K562 (cell line): ENCODE results near the gene HMCN1. TPM values are rescaled to one million over a fixed set of nuclear protein-coding genes. Genes with fewer than 3 reads are reported as not detected.

Experiments used
- DDX20 ChIP-seq: fragments of 450-650 bp; IDR thresholded peaks from 2 replicates; pipeline ENCODE4 v1.6.1; 2016; ENCODE audit warnings: missing genetic modification characterization, low read depth, mild to moderate bottlenecking, missing compliant biosample characterization, moderate library complexity
- DEAF1 ChIP-seq: fragments of 450-650 bp; formaldehyde crosslinking; IDR thresholded peaks from 2 replicates; pipeline ENCODE4 v1.4.0; 2020; ENCODE audit warnings: mild to moderate bottlenecking, moderate library complexity
- DMBX1 ChIP-seq: fragments of 250-450 bp; sonication (Bioruptor Pico); IDR thresholded peaks from 2 replicates; pipeline ENCODE4 v1.8.0; 2022; ENCODE audit warnings: inconsistent platforms, mild to moderate bottlenecking, moderate library complexity, borderline replicate concordance
- DPF2 ChIP-seq: fragments of 450-650 bp; IDR thresholded peaks from 2 replicates; pipeline ENCODE4 v1.6.1; 2016
- FOSL1 ChIP-seq: fragments of 200-800 bp; sonication (Bioruptor generic); conservative IDR thresholded peaks from 2 replicates; pipeline ENCODE4 v1.6.1; 2016; ENCODE audit warnings: missing genetic modification characterization, missing compliant biosample characterization
- JUNB ChIP-seq: fragments of 450-650 bp; formaldehyde crosslinking; conservative IDR thresholded peaks from 2 replicates; pipeline ENCODE4 v1.4.0; 2020; ENCODE audit warnings: mild to moderate bottlenecking
- KDM1A ChIP-seq, 2 experiments: fragments of 450-650 bp; IDR thresholded peaks; 2 replicates each; pipeline ENCODE4 v1.6.1; 2016; ENCODE audit warnings: mild to moderate bottlenecking in 2 of 2
- MEIS2 ChIP-seq: fragments of 450-650 bp; IDR thresholded peaks from 2 replicates; pipeline ENCODE4 v1.6.1; 2014; ENCODE audit warnings: mild to moderate bottlenecking; ENCODE audit not compliant: partially characterized antibody
- RAD21 ChIP-seq, 2 experiments: fragments of 250-450 bp in 1 of 2; fragments of 450-650 bp in 1 of 2; sonication (Bioruptor Pico) in 1 of 2; formaldehyde crosslinking in 1 of 2; IDR thresholded peaks in 1 of 2; conservative IDR thresholded peaks in 1 of 2; 2 replicates each; pipeline versions ENCODE4 v1.4.0 to v1.8.0; 2020 to 2022; ENCODE audit warnings: mild to moderate bottlenecking in 2 of 2, moderate library complexity in 1 of 2
- REST ChIP-seq, 2 experiments: fragments of 450-650 bp; formaldehyde crosslinking in 1 of 2; IDR thresholded peaks; 2 replicates each; pipeline versions ENCODE4 v1.4.0 to v1.6.1; 2014 to 2020; ENCODE audit warnings: mild to moderate bottlenecking in 2 of 2, borderline replicate concordance in 1 of 2, low read depth in 1 of 2
- SMC3 ChIP-seq: conservative IDR thresholded peaks from 2 replicates; pipeline ENCODE4 v1.6.1; 2011; ENCODE audit warnings: low read depth, low read length, improper control_type of control experiment; ENCODE audit not compliant: insufficient read depth
- TEAD4 ChIP-seq, 2 experiments: sonication (generic) in 1 of 2; formaldehyde crosslinking in 1 of 2; IDR thresholded peaks; 2 replicates each; pipeline versions ENCODE4 v1.6.1 to v1.8.0; 2012 to 2022; ENCODE audit warnings: borderline replicate concordance in 1 of 2, inconsistent platforms in 1 of 2, low read length in 1 of 2, mild to moderate bottlenecking in 1 of 2, missing genetic modification reagents in 1 of 2
- polyA plus RNA-seq, 8 experiments: library from polyadenylated mRNA; depleted of rRNA in 4 of 8; stranded (reverse) in 5 of 8; unstranded in 3 of 8; fragments of >200 nt; fragmentation: Nextera tagmentation in 2 of 8; fragmentation: Illumina TruSeq in 1 of 8; extraction: Ambion mirVana in 2 of 8; extraction: Trizol in 1 of 8; gene quantifications; 2 replicates each; pipeline versions ENCODE4 v1.2.1 to v1.2.3, GENCODE V29; 2011 to 2014; ENCODE audit warnings: inconsistent platforms in 1 of 8, missing spikeins in 1 of 8
- total RNA-seq, 7 experiments: library from RNA; depleted of rRNA in 6 of 7; stranded (reverse); fragments of >200 nt in 6 of 7; fragmentation: Illumina TruSeq in 2 of 7; extraction: Trizol in 2 of 7; gene quantifications; 2 replicates each; pipeline versions ENCODE4 v1.2.1 to v1.2.3, GENCODE V29; 2011 to 2021; ENCODE audit warnings: low replicate concordance in 1 of 7
- TF ChIP-seq, protein P1 (sequence below), 3 experiments: IDR thresholded peaks in 2 of 3; conservative IDR thresholded peaks in 1 of 3; 2 replicates each; pipeline ENCODE4 v1.5.1; 2011 to 2012; ENCODE audit warnings: low read length in 3 of 3, mild to moderate bottlenecking in 3 of 3, control low read depth in 2 of 3, improper control_type of control experiment in 1 of 3, inconsistent platforms in 1 of 3, low read depth in 1 of 3, mixed read lengths in 1 of 3, moderate library complexity in 1 of 3; ENCODE audit not compliant: insufficient read depth in 2 of 3

Gene HMCN1
- total and polyA plus RNA-seq, 9 of the 15 experiments (the other 6 are each of a cell fraction or from before 2014, with no cell fraction given) = 0.07 to 0.36 (median 0.21) TPM

GRCh38 chr1:186155594-186155993 lies 421.4 kb downstream of the HMCN1 start (continued):
- TF ChIP-seq REST (IDR thresholded peaks at IDR 0.05; ENCODE audit: borderline replicate concordance) = peak; percentile 79
- no peak for TF ChIP-seq REST (CRISPR knock-in tag; IDR thresholded peaks at IDR 0.05; ENCODE audit: low read depth)
- peak; percentile 80 for TF ChIP-seq DEAF1
- no peak for TF ChIP-seq JUNB (CRISPR knock-in tag)
- peak; percentile 39 to 45; a peak in 2 of 4 replicates for TF ChIP-seq KDM1A (IDR thresholded peaks at IDR 0.05)
- TF ChIP-seq DPF2 = no peak
- TF ChIP-seq DMBX1 (CRISPR knock-in tag) = no peak
- TF ChIP-seq, protein P1, sequence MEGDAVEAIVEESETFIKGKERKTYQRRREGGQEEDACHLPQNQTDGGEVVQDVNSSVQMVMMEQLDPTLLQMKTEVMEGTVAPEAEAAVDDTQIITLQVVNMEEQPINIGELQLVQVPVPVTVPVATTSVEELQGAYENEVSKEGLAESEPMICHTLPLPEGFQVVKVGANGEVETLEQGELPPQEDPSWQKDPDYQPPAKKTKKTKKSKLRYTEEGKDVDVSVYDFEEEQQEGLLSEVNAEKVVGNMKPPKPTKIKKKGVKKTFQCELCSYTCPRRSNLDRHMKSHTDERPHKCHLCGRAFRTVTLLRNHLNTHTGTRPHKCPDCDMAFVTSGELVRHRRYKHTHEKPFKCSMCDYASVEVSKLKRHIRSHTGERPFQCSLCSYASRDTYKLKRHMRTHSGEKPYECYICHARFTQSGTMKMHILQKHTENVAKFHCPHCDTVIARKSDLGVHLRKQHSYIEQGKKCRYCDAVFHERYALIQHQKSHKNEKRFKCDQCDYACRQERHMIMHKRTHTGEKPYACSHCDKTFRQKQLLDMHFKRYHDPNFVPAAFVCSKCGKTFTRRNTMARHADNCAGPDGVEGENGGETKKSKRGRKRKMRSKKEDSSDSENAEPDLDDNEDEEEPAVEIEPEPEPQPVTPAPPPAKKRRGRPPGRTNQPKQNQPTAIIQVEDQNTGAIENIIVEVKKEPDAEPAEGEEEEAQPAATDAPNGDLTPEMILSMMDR (IDR thresholded peaks at IDR 0.05 in 2 of 3, conservative IDR thresholded peaks at IDR 0.05 in 1 of 3; ENCODE audit: insufficient read depth in 2 of 3, low read depth in 1 of 3, low read length in 3 of 3) = peak; percentile 59 to 80 (median 65); a peak in 5 of 6 replicates
- TF ChIP-seq DDX20 = 0 out of 2 replicates have a peak, but pooled peaks have one; percentile 11
- TF ChIP-seq TEAD4 (IDR thresholded peaks at IDR 0.05; ENCODE audit: low read length) = peak; percentile 44
- no peak for TF ChIP-seq TEAD4 (CRISPR knock-in tag; IDR thresholded peaks at IDR 0.05; ENCODE audit: borderline replicate concordance)
- peak; percentile 38; the same call in 1 of the 2 replicates for TF ChIP-seq SMC3
- TF ChIP-seq FOSL1 (tag) = peak; percentile 67
- TF ChIP-seq MEIS2 = peak; percentile 57
- TF ChIP-seq RAD21 (CRISPR knock-in tag; conservative IDR thresholded peaks at IDR 0.05 in 1 of 2, IDR thresholded peaks at IDR 0.05 in 1 of 2) = peak; percentile 89 to 95
